H1 (cell line): ENCODE measurements around the gene PARM1. TPM values are rescaled to one million over a fixed set of nuclear protein-coding genes. Genes with fewer than 3 reads are reported as not detected.

Experiments used
- BCL11A ChIP-seq, 2 experiments: IDR thresholded peaks; one replicate each; pipeline ENCODE4 v1.6.1; 2011; ENCODE audit warnings: low read depth in 2 of 2, low read length in 2 of 2, mild to moderate bottlenecking in 2 of 2
- CTBP2 ChIP-seq: IDR thresholded peaks from 2 replicates; pipeline ENCODE4 v1.7.0; 2011; ENCODE audit warnings: borderline replicate concordance, mild to moderate bottlenecking, moderate library complexity, mixed read lengths, low read length; ENCODE audit not compliant: insufficient read depth, insufficient read length
- POU5F1 ChIP-seq: IDR thresholded peaks from 2 replicates; pipeline ENCODE4 v1.6.1; 2011; ENCODE audit warnings: low read depth, mild to moderate bottlenecking, low read length, moderate library complexity
- RXRA ChIP-seq: IDR thresholded peaks from 2 replicates; pipeline ENCODE4 v1.6.1; 2011; ENCODE audit warnings: low read depth, mild to moderate bottlenecking, low read length, moderate library complexity; ENCODE audit not compliant: insufficient read depth
- TCF12 ChIP-seq: IDR thresholded peaks from 2 replicates; pipeline ENCODE4 v1.6.1; 2011; ENCODE audit warnings: low read depth, mild to moderate bottlenecking, low read length
- polyA plus RNA-seq, 7 experiments: library from polyadenylated mRNA; depleted of rRNA in 3 of 7; stranded (reverse) in 5 of 7; unstranded in 2 of 7; fragments of >200 nt in 5 of 7; fragments of 200-250 nt in 2 of 7; gene quantifications; 1 replicate in 5 of 7; 2 replicates in 1 of 7; 4 replicates in 1 of 7; pipeline versions ENCODE4 v1.2.1 to v1.2.3, GENCODE V29; 2011 to 2013; ENCODE audit warnings: missing spikeins in 2 of 7, mixed read lengths in 2 of 7
- total RNA-seq: library from RNA; stranded (reverse); fragmentation: NEBNext Ultra II Directional; extraction: Animal tissue kit (Norgen Biotek cat#: 25700); gene quantifications from 2 replicates; pipeline ENCODE4 v1.2.1, GENCODE V29; 2021

The PARM1 gene
- total and polyA plus RNA-seq, 2 of the 8 experiments (the other 6 are each of a cell fraction or from before 2014, with no cell fraction given), result 2.0 to 5.3 TPM

- TF ChIP-seq RXRA (no peak), TCF12 (no peak), BCL11A (IDR thresholded peaks at IDR 0.05; ENCODE audit: low read depth in 2 of 2, low read length in 2 of 2) (no peak), CTBP2 (no peak), POU5F1 (no peak)
- TF ChIP-seq, all 59 proteins: peak for 0
Measured at GRCh38 chr4:75025431-75025830, 92.5 kb downstream of the PARM1 start (continued).
